Panc1 (cell line): ENCODE data around the gene TTC28. TPM values are rescaled to one million over a fixed set of nuclear protein-coding genes. Genes with fewer than 3 reads are reported as not detected.

Experiments
- ATAC-seq: fragments of 200-7000 bp; cut with Tn5 transposase; 2 replicates; pipeline ENCODE4 v1.9.1; 2020; ENCODE audit warnings: mild to moderate bottlenecking, moderate library complexity
- BruUV-seq: library from RNA; stranded (reverse); fragments of 400-500 nt; replicated peaks from 2 replicates; lab custom pipeline; 2021; lab: Mats Ljungman, UMichigan
- CTCF ChIA-PET: fragments of 300-600 bp; sonication (Branson Sonifier 250); formaldehyde crosslinking; loops from one replicate; lab custom pipeline; 2022; ENCODE audit warnings: antibody characterized with exemption; lab: Charles Lee
- POLR2A ChIA-PET: fragments of 300-600 bp; sonication (Branson Sonifier 250); formaldehyde crosslinking; loops from one replicate; lab custom pipeline; 2022; ENCODE audit warnings: antibody characterized with exemption; lab: Charles Lee
- DNase-seq: peaks from one replicate; pipeline ENCODE4 v3.0.0-alpha.2; 2010; ENCODE audit warnings: low read depth, low spot score
- H3K27ac ChIP-seq: 2 replicates; pipeline ENCODE4 v1.5.1; 2011; ENCODE audit warnings: mild to moderate bottlenecking, low read length, inconsistent platforms
- H3K27me3 ChIP-seq: fragments of 200-500 bp; sonication (Bioruptor generic); 2 replicates; pipeline ENCODE4 v1.6.0; 2014; ENCODE audit warnings: low read length, inconsistent platforms; ENCODE audit not compliant: control insufficient read depth, insufficient read depth
- H3K36me3 ChIP-seq: fragments of 200-500 bp; sonication (Bioruptor generic); 2 replicates; pipeline ENCODE4 v1.5.1; 2014; ENCODE audit warnings: inconsistent platforms, mild to moderate bottlenecking, low read length, moderate library complexity; ENCODE audit not compliant: control insufficient read depth, insufficient read depth
- H3K4me1 ChIP-seq: 2 replicates; pipeline ENCODE4 v1.5.1; 2011; ENCODE audit warnings: inconsistent platforms, mild to moderate bottlenecking, low read length, moderate library complexity; ENCODE audit not compliant: control insufficient read depth, insufficient read depth
- H3K4me3 ChIP-seq, 2 experiments: 2 replicates each; pipeline ENCODE4 v1.5.1; 2011 to 2012; ENCODE audit warnings: low read depth in 2 of 2, low read length in 2 of 2, mild to moderate bottlenecking in 2 of 2, inconsistent platforms in 1 of 2, moderate library complexity in 1 of 2
- H3K9me3 ChIP-seq: fragments of 200-500 bp; sonication (Bioruptor generic); 2 replicates; pipeline ENCODE4 v1.5.1; 2014; ENCODE audit warnings: low read depth, mild to moderate bottlenecking, inconsistent platforms, low read length, moderate library complexity; ENCODE audit not compliant: control insufficient read depth, insufficient read depth
- POLR2AphosphoS5 ChIP-seq: IDR thresholded peaks from 2 replicates; pipeline ENCODE4 v1.6.1; 2012; ENCODE audit warnings: mild to moderate bottlenecking, low read depth, low read length, moderate library complexity
- SIN3A ChIP-seq: IDR thresholded peaks from 2 replicates; pipeline ENCODE4 v1.6.1; 2012; ENCODE audit warnings: low read depth, mild to moderate bottlenecking, low read length, moderate library complexity, borderline replicate concordance; ENCODE audit not compliant: insufficient read depth
- TCF7L2 ChIP-seq: IDR thresholded peaks from 2 replicates; pipeline ENCODE4 v1.6.1; 2011; ENCODE audit warnings: mild to moderate bottlenecking, low read depth, low read length, inconsistent platforms
- in situ Hi-C: cut with HindIII; loops from 2 replicates; pipeline ENCODE4 v1.10.0; 2016; ENCODE audit warnings: low sequenced_read_pairs, low pct_unique_long_range_greater_than_20kb
- intact Hi-C: fragments of 100-400 bp; cut with micrococcal nuclease; formaldehyde crosslinking; loops from one replicate; pipeline ENCODE4 v1.10.0; 2022; ENCODE audit not compliant: unreplicated experiment
- total RNA-seq: library from RNA; stranded (reverse); gene quantifications from one replicate; pipeline ENCODE4 v1.2.1, GENCODE V29; 2021; ENCODE audit not compliant: unreplicated experiment
- TF ChIP-seq, protein P1 (sequence below): fragments of 450-650 bp; IDR thresholded peaks from 2 replicates; pipeline ENCODE4 v1.5.1; 2017; ENCODE audit warnings: mild to moderate bottlenecking
- TF ChIP-seq, protein P2 (sequence below), 2 experiments: IDR thresholded peaks; 2 replicates each; pipeline ENCODE4 v1.6.1; 2011 to 2012; ENCODE audit warnings: low read depth in 2 of 2, control low read depth in 1 of 2, low read length in 1 of 2, mild to moderate bottlenecking in 1 of 2, moderate library complexity in 1 of 2; ENCODE audit not compliant: insufficient read depth in 1 of 2

TTC28 gene
- total RNA-seq, 1 experiment from 2014 or later: 24.8 TPM

DNA sequence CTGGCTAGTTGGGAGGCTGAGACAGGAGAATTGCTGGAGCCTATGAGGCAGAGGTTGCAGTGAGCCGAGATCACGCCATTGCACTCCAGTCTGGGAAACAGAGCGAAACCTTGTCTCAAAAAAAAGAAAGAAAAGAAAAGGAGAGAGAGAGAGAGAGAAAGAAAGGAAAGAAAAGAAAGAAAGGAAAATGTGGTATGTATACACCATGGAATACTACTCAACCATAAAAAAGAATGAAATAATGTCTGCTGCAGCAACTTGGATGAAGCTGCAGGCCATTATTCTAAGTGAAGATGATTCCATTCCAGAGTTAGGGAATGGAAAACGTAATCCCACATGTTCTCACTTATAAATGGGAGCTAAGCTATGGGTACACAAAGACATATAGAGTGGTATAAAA, 30.8 kb downstream of the TTC28 start:
- Histone ChIP-seq H3K36me3 (no peaks in the 10 kb centered on the region), H3K4me1 (no peaks in the 10 kb centered on the region), H3K4me3 (no peak overlapping the region), H3K27me3 (no peaks in the 10 kb centered on the region), H3K27ac (no peak overlapping the region), H3K9me3 (no peaks in the 10 kb centered on the region)
- in situ Hi-C loops (no loop called here), intact Hi-C loops (no loop called here)
- POLR2A ChIA-PET: no interaction called here
- CTCF ChIA-PET: no interaction called here
- ATAC-seq: no peak
- TF ChIP-seq, protein P1, sequence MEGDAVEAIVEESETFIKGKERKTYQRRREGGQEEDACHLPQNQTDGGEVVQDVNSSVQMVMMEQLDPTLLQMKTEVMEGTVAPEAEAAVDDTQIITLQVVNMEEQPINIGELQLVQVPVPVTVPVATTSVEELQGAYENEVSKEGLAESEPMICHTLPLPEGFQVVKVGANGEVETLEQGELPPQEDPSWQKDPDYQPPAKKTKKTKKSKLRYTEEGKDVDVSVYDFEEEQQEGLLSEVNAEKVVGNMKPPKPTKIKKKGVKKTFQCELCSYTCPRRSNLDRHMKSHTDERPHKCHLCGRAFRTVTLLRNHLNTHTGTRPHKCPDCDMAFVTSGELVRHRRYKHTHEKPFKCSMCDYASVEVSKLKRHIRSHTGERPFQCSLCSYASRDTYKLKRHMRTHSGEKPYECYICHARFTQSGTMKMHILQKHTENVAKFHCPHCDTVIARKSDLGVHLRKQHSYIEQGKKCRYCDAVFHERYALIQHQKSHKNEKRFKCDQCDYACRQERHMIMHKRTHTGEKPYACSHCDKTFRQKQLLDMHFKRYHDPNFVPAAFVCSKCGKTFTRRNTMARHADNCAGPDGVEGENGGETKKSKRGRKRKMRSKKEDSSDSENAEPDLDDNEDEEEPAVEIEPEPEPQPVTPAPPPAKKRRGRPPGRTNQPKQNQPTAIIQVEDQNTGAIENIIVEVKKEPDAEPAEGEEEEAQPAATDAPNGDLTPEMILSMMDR: no peak
- TF ChIP-seq TCF7L2 (no peak), POLR2AphosphoS5 (no peak), SIN3A (no peak)
- TF ChIP-seq, protein P2, sequence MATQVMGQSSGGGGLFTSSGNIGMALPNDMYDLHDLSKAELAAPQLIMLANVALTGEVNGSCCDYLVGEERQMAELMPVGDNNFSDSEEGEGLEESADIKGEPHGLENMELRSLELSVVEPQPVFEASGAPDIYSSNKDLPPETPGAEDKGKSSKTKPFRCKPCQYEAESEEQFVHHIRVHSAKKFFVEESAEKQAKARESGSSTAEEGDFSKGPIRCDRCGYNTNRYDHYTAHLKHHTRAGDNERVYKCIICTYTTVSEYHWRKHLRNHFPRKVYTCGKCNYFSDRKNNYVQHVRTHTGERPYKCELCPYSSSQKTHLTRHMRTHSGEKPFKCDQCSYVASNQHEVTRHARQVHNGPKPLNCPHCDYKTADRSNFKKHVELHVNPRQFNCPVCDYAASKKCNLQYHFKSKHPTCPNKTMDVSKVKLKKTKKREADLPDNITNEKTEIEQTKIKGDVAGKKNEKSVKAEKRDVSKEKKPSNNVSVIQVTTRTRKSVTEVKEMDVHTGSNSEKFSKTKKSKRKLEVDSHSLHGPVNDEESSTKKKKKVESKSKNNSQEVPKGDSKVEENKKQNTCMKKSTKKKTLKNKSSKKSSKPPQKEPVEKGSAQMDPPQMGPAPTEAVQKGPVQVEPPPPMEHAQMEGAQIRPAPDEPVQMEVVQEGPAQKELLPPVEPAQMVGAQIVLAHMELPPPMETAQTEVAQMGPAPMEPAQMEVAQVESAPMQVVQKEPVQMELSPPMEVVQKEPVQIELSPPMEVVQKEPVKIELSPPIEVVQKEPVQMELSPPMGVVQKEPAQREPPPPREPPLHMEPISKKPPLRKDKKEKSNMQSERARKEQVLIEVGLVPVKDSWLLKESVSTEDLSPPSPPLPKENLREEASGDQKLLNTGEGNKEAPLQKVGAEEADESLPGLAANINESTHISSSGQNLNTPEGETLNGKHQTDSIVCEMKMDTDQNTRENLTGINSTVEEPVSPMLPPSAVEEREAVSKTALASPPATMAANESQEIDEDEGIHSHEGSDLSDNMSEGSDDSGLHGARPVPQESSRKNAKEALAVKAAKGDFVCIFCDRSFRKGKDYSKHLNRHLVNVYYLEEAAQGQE (IDR thresholded peaks at IDR 0.05; ENCODE audit: insufficient read depth in 1 of 2, low read depth in 2 of 2, low read length in 1 of 2): no peak
- DNase-seq: no peak
- no TSS peak for BruUV-seq

DNA sequence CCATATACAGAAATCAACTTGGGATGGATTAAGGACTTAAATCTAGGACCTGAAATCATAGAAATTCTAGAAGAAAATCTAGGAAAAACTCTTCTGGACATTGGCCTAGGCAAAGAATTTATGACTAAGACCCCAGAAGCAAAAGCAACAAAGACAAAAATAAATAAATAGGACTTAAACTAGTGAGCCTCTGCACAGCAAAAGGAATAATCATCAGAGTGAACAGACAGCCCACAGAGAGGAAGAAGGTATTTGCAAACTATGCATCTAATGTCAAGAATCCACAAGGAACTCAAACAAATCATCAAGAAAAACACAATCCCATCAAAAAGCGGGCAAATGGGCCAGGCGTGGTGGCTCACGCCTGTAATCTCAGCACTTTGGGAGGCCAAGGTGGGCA, 32.4 kb downstream of the TTC28 start:
- H3K27ac ChIP-seq: no peak overlapping the region
- BruUV-seq: no TSS peak
- no peaks in the 10 kb centered on the region for H3K27me3 ChIP-seq
- no peaks in the 10 kb centered on the region for H3K36me3 ChIP-seq
- DNase-seq: no peak
- intact Hi-C loops: no loop called here
- in situ Hi-C loops: no loop called here
- ChIA-PET POLR2A (no interaction called here), CTCF (no interaction called here)
- TF ChIP-seq, protein P1: no peak
- no peak for TF ChIP-seq POLR2AphosphoS5
- no peak overlapping the region for H3K4me3 ChIP-seq
- no peaks in the 10 kb centered on the region for H3K9me3 ChIP-seq
- H3K4me1 ChIP-seq: no peaks in the 10 kb centered on the region
- no peak for ATAC-seq

DNA sequence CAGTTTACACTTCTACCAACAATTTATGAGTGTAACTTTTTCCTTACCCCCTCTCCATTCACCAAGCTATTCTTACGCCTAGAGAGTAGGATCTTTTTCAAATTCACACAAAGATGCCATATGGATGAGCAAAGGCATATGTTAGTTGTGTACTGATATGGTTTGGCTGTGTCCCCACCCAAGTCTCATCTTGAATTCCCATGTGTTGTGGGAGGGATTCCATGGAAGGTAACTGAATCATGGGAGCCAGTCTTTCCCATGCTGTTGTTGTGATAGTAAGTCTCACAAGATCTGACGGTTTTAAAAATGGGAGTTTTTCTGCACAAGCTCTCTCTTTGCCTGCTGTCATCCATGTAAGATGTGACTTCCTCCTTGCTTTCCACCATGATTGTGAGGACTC, 40.3 kb downstream of the TTC28 start:
- TF ChIP-seq, protein P1: no peak
- no peak for TF ChIP-seq POLR2AphosphoS5
- TF ChIP-seq, protein P2 (IDR thresholded peaks at IDR 0.05; ENCODE audit: insufficient read depth in 1 of 2, low read depth in 2 of 2, low read length in 1 of 2): no peak
- TF ChIP-seq SIN3A: no peak
- TF ChIP-seq TCF7L2: no peak
- H3K4me1 ChIP-seq: no peaks in the 10 kb centered on the region
- no peak overlapping the region for H3K27ac ChIP-seq
- POLR2A ChIA-PET: no interaction called here
- no peaks in the 10 kb centered on the region for H3K9me3 ChIP-seq
- no peak for ATAC-seq
- H3K36me3 ChIP-seq: no peaks in the 10 kb centered on the region
- DNase-seq: no peak
- H3K27me3 ChIP-seq: no peaks in the 10 kb centered on the region
- CTCF ChIA-PET: no interaction called here
- intact Hi-C loops: no loop called here
- in situ Hi-C loops: no loop called here
- no TSS peak for BruUV-seq
- H3K4me3 ChIP-seq: no peak overlapping the region
